GM18867 (cell line): ENCODE data around the gene TREH.

Experiments used
- ATAC-seq: cut with Tn5 transposase; IDR thresholded peaks from one replicate; pipeline ENCODE4 v1.9.1; 2021; ENCODE audit warnings: mild to moderate bottlenecking, moderate library complexity; ENCODE audit not compliant: unreplicated experiment

Gene TREH

DNA sequence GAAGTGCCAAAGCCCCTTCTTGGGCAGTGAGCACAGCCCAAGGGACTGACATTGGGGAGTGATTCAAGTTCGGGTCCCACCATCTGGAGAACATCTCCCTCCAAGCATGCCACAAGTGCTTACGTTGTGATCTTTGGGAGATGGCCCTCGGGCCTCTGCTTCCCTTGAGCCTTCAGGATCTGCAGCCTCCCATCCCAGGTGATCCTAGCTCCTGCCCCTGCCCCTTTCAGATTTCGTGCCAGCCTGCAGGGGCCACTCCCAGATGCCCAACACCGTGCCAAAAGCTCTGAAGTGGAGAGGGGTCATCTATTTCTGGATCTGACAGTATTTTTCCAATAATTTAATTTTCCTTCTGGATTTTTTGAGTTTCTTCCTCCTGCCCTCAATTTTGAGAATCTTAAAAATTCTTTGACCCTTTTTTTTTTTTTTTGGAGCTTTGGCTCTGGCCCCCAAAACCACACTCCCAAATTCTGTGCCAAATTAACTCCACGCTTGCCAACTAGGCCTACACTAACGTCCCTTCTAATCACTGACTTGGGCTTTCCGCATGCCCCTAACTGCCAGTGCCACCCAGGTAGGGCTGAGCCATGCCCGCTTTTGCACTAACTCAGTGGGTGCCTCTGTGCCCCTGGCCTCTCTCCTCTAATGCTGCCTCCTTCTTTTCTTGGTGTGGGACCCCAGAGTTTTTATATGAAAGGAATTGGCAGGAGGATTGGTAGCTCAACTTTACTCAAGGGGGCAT, 46.7 kb downstream of the TREH start:
- ATAC-seq, result no peak

DNA sequence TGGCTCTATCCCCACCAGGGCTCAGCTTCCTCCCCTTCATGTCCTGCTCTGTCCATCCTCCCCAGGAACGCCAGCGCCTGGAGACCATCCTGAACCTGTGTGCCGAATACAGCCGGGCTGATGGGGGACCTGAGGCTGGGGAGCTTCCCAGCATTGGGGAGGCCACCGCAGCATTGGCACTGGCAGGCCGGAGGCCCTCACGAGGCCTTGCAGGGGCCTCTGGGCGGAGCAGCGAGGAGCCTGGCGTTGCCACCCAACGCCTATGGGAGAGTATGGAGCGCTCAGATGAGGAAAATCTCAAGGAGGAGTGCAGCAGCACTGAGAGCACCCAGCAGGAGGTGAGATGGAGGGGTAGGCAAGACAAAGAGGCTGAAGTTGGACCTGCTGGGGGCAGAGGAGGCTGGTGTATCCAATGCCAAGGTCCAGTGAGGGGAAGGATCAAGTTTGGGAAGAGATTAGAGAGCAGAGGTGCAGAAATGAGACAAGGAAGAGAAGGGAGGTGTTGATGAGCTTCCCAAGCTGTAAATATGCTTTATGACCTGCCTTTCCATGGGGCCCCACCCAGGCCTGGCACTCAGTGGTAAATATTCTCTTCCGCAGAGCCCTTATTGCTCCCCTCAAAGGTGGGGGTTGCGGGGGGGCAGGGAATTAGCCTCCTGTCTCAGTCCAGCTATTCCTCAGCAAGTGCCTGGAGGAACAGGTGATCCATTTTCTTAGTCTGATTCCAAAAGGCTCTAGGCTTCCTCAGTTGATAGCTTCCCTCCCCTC, 48.1 kb downstream of the TREH start:
- no peak for ATAC-seq

DNA sequence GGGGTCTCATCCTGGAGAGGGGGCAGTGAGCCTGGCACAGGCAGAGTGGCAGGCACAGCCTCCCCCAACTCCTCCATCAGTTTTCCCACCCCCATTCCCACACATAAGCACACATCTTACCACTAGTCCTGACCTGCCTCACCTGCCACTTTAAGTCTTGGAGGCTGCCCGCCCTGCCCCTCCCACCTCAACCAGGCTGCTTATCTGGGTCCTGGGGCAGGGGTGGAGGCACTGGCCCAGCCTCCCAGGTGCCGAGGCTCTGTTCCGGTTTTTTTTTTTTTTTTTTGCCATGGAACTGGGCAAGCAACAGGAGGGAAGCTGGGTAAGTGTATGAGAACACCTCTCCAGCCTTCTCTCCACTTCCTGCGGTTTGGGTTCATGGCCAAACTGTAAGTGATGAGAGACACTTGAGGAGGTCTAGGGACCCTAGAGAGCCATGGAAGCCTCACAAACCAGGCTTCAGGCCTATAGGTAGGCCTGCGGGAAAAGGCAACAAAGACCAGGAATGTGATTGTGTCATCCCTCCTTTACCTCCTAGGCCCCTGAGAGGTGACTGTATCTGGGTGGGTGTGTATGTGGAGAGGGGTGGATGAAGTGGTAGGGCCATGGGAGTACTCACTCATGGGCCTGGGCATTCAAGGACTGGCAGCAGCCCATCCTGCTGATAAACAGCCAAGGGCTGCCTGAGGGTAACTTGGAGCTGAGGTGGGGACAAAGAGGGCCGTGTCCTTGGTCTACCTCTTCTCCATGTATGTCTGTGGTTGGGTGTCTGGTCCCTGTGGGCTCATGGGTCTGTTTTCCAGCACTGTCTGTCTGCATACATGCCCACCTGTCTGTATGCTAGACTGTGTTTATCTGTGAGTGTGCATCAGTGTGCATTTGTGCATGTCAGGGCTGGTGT, 49.4 kb downstream of the TREH start:
- ATAC-seq, result no peak

DNA sequence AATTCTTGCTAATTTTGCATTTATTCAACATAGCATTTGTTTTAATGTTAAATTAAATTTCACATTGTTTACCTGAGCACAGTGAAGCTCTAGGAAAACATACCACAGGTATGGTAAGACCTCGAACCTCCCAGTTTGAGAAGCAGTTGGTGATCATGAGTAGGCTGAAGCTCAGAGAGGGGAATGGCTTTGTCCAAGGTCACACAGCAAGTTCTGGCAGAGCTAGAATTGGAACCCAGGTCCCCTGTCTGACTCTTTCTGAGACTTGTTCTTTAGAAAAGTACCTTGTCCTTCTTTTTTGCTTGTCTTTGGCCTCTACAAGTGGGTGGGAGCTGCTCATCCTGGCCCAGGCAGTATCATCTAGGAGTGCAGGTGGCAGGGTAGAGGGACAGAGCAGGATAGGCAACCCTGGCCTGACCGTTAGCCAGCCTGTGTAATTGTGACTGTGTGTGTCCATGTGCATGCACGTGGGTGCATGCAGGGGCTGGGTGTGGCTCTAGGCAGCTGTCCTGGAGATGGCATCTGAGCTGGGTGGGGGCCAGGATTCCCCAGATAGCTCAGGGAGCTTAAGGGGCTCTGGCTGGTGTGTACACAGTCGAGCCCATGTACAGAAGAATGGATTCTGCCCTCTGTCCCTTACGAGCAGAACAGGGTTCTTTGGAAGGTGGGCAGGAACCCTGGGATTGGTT, 50.4 kb downstream of the TREH start:
- no peak for ATAC-seq

DNA sequence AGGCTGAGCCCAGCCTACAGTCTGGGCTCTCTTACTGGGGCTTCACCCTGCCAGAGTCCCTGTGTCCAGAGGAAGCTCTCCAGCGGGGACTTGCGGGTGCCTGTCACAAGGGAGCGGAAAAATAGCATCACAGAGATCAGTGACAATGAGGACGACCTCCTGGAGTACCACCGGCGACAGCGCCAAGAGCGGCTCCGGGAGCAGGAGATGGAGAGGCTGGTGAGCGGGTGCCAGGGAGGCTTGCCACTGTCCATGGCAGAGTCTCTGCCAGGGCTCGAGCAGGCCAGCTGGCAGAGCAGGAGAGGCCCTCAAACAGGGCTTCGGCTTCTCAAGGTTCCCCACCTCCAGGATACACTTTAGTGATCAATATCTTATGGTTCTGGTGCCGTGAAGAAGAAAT, 51.0 kb downstream of the TREH start:
- no peak for ATAC-seq

DNA sequence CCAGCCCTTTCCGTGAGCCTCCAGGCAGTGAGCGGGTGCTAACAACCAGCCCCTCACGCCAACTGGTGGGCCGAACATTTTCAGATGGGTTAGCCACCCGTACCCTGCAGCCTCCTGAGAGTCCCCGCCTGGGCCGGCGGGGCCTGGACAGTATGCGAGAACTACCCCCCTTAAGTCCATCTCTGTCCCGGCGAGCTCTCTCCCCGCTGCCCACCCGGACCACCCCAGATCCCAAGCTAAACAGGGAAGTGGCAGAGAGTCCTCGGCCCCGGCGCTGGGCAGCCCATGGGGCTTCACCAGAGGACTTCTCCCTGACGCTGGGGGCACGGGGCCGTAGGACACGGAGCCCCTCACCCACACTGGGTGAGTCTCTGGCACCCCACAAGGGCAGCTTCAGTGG, 51.4 kb downstream of the TREH start:
- no peak for ATAC-seq

DNA sequence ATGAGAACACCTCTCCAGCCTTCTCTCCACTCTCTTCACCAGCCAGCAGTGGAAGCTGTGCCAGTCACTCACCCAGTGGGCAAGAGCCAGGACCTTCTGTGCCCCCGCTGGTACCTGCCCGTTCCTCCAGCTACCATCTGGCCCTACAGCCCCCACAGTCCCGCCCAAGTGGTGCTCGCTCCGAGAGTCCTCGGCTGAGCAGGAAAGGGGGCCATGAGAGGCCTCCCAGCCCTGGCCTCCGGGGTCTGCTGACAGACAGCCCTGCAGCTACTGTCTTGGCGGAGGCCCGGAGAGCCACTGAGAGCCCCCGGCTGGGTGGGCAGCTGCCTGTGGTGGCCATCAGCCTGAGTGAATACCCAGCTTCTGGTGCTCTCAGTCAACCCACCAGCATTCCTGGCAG, 51.9 kb downstream of the TREH start:
- no peak for ATAC-seq

DNA sequence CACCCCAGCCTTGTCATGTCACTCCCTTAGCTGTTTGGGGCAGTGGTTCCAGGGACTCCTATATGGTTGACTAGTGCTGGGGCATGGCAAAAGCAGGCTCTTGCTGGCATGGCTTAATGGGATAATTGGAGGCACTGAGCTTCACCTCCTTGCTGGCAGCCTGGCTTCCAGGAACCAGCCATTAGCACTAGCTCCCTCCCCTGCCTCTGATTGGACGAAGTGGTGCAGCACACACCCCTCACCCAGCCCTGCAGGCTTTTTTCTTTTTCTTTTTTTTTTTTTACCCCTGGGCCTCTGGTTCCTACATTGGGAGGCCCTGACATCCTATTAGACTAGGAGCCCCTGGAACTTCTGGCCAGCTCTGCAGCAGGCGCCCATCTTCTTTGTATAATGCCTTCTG, 53.5 kb downstream of the TREH start:
- ATAC-seq, result no peak

DNA sequence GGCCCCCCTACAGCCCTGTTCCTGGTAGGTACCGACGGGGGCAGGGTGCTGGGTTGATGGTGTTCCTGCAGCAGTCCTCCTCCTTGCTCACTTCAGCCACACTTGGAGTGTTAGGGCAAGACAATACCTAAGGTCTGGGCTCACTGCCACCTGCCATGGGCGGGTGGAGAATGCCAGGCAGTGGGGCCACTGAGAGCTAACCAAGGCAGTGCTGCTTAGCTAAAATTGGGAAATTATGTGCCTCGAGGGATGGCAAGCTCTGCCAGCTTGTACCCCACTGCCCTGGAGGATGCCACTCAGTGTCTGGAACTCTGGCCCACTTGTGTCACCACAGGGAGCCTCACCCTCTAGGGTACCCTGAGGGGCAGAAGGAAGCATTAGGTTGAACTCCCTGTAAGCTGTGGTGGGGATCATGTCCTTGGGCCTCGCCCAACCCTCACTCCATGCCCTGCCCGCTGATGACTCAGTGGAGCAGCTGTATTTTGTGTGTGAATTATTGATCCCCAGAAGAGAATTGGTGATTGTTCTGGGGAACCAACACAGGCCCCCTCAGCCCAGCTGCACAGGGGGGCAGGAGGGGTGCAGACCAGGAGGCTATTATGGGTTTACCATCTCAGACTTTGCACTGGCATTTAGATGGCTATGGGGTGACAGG, 54.3 kb downstream of the TREH start:
- no peak for ATAC-seq

DNA sequence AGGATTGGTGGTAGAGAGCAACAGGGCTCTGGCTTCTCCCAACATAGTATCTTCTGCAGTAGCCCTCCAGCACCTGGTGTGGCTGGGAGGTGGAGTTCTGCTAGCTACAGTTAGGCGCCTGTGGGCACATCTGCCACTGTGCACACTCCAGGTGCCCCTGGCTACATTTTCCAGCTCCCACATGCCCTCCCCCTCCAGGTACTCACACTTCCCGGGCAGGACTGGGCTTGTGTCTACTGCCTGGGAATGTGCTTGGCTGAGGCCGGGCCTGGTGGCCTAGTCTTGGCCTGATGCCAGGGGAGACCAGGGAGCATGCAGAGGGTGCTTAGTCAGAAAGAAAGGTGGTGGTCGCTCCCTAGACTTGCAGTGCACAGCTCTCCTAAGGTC, 56.2 kb downstream of the TREH start:
- ATAC-seq, result no peak

DNA sequence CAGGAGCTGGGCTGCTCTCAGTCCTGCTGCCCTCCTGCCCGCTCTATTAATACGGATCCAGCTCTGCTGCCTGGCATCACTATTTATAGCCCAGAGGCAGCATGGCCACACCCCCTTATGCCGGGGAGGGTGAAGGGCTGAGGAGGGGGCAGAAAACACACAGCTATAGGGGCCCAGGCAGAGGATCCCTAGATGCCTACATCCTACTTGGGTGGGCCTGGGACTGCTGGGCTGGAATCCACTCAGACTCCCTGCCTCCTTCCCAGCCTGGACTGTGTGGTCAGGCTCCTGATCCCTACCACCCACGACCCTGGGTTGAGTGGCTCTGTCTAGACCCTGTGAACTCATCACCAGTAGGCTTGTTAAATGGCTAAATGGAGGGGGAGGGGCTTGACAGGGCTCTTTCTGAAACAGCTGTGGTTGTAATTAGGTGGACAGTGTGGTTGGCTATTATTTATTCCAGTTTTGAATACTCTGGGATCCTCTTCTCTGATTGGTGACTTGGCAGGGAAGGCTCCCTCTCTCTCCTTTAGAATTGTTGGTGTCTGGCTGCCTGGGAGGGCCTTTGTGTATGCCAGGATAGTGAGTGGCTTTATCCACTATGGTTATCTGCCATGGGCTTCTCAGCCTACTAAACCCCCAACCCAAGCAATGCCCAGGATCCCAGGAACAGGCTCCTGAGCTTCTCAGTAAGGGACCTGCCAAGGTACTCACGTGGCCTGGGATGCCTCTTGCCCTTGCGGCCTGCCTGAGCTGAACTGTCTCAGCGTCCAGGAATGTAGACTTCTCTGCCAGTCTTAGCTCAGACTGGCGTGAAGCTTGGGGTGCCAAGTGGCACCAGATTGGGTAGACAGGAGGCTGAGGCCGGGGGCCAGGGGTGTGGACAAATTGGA, 56.8 kb downstream of the TREH start:
- no peak for ATAC-seq

DNA sequence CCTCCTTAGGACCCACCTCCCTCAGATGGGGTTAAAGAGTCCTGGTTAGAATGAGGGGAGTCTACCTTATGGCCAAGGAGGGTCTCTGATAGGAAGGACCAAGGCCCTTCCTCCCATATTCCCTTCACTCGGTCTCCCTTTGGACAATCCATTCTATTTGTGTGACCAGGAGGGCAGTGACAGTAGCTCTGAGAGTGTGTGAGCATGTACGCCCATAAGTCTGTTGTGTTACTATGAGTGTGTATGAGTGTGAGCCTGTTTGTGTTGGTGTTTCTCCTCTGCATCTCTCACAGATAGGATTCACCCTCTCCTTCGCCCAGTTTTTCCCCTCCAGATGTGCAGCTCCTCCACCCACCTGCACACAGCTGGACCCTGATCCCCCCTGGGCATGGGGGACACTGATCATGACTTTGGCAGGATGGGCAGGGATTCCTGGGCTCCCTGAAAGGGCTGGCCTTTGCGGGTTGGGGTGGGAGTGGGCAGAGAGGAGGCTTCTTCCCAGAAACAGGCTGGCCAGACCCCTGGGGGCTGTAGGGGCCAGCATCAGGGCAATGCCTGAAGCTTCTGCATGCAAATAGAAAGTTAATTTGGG, 57.6 kb downstream of the TREH start:
- no peak for ATAC-seq

DNA sequence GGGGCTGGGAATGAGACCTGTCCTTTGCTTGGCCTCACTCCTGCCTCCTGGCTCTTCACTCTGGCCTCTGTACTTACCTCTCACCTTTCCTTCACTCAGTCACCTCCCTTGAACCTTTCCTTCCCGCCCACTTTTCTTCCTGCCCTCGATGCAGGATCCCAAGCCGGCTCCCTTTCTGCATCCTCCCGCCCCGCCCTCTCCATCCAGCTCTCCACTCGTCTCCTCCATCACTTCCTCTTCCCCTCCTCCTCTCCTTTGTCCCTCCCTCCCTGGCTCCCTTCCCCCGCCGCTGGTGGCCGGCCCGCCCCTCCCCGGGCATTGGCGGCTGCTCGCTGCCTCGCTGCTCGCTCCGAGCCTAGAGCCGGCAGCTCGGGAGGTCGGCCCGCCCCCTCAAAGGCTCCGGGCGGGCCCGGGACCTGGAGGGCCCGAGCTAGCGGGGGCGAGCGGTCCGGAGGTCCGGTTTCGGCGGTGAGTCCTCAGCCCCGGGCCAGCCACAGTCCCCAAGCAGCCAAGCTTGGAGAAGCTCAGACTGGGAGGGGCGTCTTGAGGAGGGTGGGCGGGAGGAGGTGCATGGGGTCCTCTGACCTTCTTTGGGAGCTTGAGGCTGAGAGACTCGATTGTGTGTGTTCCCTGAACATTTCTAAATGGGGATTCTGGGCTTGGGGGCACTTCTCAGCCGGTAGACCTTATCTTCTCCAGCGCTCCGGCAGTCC, 58.2 kb downstream of the TREH start:
- ATAC-seq, result no peak

DNA sequence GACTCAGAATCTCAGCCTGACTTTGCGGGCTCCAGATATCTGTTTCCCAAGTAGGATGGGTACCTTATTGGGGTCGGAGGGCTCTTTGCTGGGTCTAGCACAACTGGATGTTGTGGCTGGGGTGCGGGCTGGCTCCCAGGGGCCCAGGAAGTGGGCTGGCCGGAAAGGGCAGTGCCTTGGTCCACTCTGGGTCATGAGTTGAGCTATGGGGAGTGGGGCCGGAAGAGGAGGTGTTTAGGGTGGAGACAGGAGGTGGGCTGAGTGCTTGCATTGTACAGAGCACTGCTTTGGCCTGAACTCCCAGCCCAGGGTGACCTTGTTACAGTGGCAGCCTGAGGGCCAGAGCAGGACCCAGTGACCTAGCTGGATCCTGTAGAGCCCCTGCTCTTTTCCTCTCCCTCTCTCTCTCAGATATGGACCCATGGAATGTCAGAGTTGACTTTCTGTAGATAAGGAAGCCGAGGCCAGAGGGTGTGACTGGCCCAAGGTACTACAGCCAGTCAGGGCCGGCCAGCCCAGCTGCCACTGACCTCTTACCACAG, 58.9 kb downstream of the TREH start:
- ATAC-seq, result no peak

DNA sequence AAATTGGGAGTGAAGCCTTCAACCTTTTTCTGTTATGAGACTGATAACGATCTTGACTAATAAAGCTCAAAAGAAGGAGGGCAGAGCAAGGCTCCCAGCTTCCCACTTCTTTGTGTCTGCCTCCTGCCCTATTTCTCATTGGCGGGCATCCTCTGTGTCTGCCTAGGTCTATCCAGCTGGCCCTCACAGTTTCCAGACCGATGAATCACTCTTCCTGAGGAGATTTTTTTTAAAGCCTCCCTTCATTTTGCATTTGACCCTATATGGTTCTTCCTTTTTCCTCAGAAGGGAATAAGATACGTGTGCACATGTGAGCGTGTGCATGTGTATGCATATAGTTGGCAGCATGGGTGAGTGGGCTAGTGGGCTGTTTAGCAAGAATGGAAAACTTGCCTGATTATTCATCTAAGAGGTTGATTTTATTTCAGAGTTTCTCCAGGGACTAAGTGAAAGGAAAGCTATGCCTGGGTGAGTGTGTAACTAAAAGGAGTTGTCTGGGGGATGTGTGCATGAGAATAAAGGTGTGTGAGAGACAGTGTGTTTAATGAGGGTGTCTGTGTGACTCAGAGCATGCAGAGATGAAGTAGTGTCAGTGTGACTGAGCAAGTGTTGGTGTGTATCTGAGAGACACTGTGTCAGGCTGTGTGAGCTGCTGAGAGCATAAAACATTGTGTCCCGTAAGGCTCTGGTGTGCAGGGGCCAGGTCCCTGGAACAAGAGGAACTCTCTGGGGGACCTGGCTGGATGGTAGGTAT, 59.8 kb downstream of the TREH start:
- ATAC-seq, result no peak

DNA sequence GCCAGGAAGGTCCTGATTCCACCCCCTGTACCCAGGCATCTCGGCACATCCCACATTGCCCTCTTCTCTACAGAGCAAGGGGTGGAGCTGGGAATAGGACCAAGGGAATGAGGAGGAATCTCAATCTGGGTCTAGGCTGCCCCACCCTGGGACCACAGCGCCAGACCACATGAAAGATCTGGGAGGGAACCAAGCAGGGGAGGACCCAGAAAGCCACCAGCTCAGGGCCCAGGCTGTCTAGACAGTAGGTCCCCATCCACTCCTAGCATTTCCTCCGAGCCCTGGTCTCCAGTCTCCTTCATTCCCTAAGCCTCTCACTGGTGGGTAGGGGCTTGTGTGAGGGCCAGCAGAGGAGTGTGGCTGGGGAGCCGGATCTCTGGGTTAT, 60.5 kb downstream of the TREH start:
- no peak for ATAC-seq
